HCT116 (cell line): ENCODE results near the gene FTSJ3. TPM values are rescaled to one million over a fixed set of nuclear protein-coding genes. Genes with fewer than 3 reads are reported as not detected.

Experiments used
- ATAC-seq: fragments of 200-7000 bp; cut with Tn5 transposase; 2 replicates; pipeline ENCODE4 v1.9.1; 2020; ENCODE audit warnings: mild to moderate bottlenecking, moderate library complexity
- BruUV-seq: library from RNA; stranded (reverse); fragments of 400-500 nt; replicated peaks from 2 replicates; lab custom pipeline; 2021; lab: Mats Ljungman, UMichigan
- CTCF ChIA-PET: fragments of 300-600 bp; sonication (Branson Sonifier 250); formaldehyde crosslinking; loops from one replicate; lab custom pipeline; 2021; ENCODE audit warnings: antibody characterized with exemption; lab: Charles Lee
- POLR2A ChIA-PET: fragments of 300-600, 350-600 bp; sonication (Branson Sonifier 250); formaldehyde crosslinking; loops from one replicate; lab custom pipeline; 2021; ENCODE audit warnings: antibody characterized with exemption; lab: Charles Lee
- RAD21 ChIA-PET, 2 experiments: fragments of 300-600 bp; sonication (Branson Sonifier 250); formaldehyde crosslinking; loops; one replicate each; lab custom pipeline; 2023; ENCODE audit warnings: low total read pairs in 2 of 2; ENCODE audit not compliant: uncharacterized antibody in 2 of 2, unreplicated experiment in 2 of 2, low non-redundant PET in 1 of 2; lab: Charles Lee
- DNase-seq: peaks from one replicate; pipeline ENCODE4 v3.0.0-alpha.2; 2010; ENCODE audit warnings: low read depth, low spot score
- H2AFZ ChIP-seq: fragments of 200-600 bp; shearing (Covaris generic), sonication (generic); 2 replicates; pipeline ENCODE4 v1.6.1; 2017; ENCODE audit warnings: low read depth, mixed run types, mixed read lengths, antibody characterized with exemption, low read length; ENCODE audit not compliant: poor library complexity, severe bottlenecking
- H3K27ac ChIP-seq: 2 replicates; pipeline ENCODE4 v1.5.1; 2012; ENCODE audit warnings: low read depth, low read length
- H3K27me3 ChIP-seq: fragments of 200-600 bp; sonication (generic); 2 replicates; pipeline ENCODE4 v1.6.1; 2016; ENCODE audit warnings: mixed run types, low read length, mixed read lengths; ENCODE audit not compliant: insufficient read depth
- H3K36me3 ChIP-seq, 2 experiments: fragments of 200-500 bp in 1 of 2; fragments of 200-600 bp in 1 of 2; sonication (Bioruptor generic) in 1 of 2; sonication (generic) in 1 of 2; 2 replicates each; pipeline versions ENCODE4 v1.5.1 to v1.6.1; 2014 to 2016; ENCODE audit warnings: low read length in 2 of 2, inconsistent platforms in 1 of 2, mixed read lengths in 1 of 2, mixed run types in 1 of 2; ENCODE audit not compliant: insufficient read depth in 2 of 2, control insufficient read depth in 1 of 2
- H3K4me1 ChIP-seq, 2 experiments: fragments of 200-600 bp in 1 of 2; sonication (generic) in 1 of 2; 2 replicates each; pipeline versions ENCODE4 v1.5.1 to v1.6.1; 2012 to 2017; ENCODE audit warnings: low read length in 2 of 2, inconsistent platforms in 1 of 2, mild to moderate bottlenecking in 1 of 2, mixed read lengths in 1 of 2, mixed run types in 1 of 2, moderate library complexity in 1 of 2; ENCODE audit not compliant: insufficient read depth in 2 of 2, control insufficient read depth in 1 of 2
- H3K4me2 ChIP-seq: fragments of 200-600 bp; sonication (generic); 2 replicates; pipeline ENCODE4 v1.6.1; 2017; ENCODE audit warnings: mixed run types, low read length, mixed read lengths
- H3K4me3 ChIP-seq, 2 experiments: fragments of 200-600 bp in 1 of 2; sonication (generic) in 1 of 2; replicated peaks in 1 of 2; 2 replicates each; pipeline ENCODE4 v1.5.1; 2011 to 2016; ENCODE audit warnings: low read length in 2 of 2, control low read depth in 1 of 2, low read depth in 1 of 2, mild to moderate bottlenecking in 1 of 2, mixed read lengths in 1 of 2, mixed run types in 1 of 2
- H3K79me2 ChIP-seq: fragments of 200-600 bp; sonication (generic); 2 replicates; pipeline ENCODE4 v1.6.1; 2017; ENCODE audit warnings: mild to moderate bottlenecking, mixed run types, low read length, moderate library complexity, mixed read lengths; ENCODE audit not compliant: insufficient read depth
- H3K9ac ChIP-seq: fragments of 200-600 bp; sonication (generic); 2 replicates; pipeline ENCODE4 v1.6.1; 2016; ENCODE audit warnings: low read length, mixed read lengths
- H3K9me2 ChIP-seq: fragments of 200-600 bp; sonication (generic), shearing (Covaris generic); 2 replicates; pipeline ENCODE4 v1.6.1; 2017; ENCODE audit warnings: mixed run types, mild to moderate bottlenecking, moderate library complexity; ENCODE audit not compliant: insufficient read depth
- H3K9me3 ChIP-seq, 2 experiments: fragments of 200-500 bp in 1 of 2; fragments of 200-600 bp in 1 of 2; sonication (Bioruptor generic) in 1 of 2; sonication (generic) in 1 of 2; 2 replicates each; pipeline ENCODE4 v1.6.1; 2014 to 2017; ENCODE audit warnings: low read length in 2 of 2, mixed read lengths in 2 of 2, inconsistent platforms in 1 of 2, low read depth in 1 of 2, mild to moderate bottlenecking in 1 of 2, mixed run types in 1 of 2, moderate library complexity in 1 of 2; ENCODE audit not compliant: control insufficient read depth in 1 of 2, insufficient read depth in 1 of 2
- H4K20me1 ChIP-seq: fragments of 200-600 bp; sonication (generic), shearing (Covaris generic); 2 replicates; pipeline ENCODE4 v1.6.1; 2017; ENCODE audit warnings: mixed run types, mild to moderate bottlenecking, moderate library complexity; ENCODE audit not compliant: insufficient read depth
- CBX3 ChIP-seq: IDR thresholded peaks from 2 replicates; pipeline ENCODE4 v1.6.1; 2012; ENCODE audit warnings: low read depth
- CEBPB ChIP-seq: IDR thresholded peaks from 2 replicates; pipeline ENCODE4 v1.6.1; 2012; ENCODE audit warnings: low read depth
- EGR1 ChIP-seq: IDR thresholded peaks from 2 replicates; pipeline ENCODE4 v1.6.1; 2012; ENCODE audit warnings: low read depth
- ELF1 ChIP-seq: IDR thresholded peaks from 2 replicates; pipeline ENCODE4 v1.6.1; 2012; ENCODE audit warnings: low read depth, borderline replicate concordance
- EZH2 ChIP-seq: fragments of 200-600 bp; sonication (generic); IDR thresholded peaks from 2 replicates; pipeline ENCODE4 v1.6.1; 2017; ENCODE audit warnings: antibody characterized with exemption, mixed run types
- EZH2phosphoT487 ChIP-seq: fragments of 200-600 bp; IDR thresholded peaks from 2 replicates; pipeline ENCODE4 v1.6.1; 2018; ENCODE audit warnings: antibody characterized with exemption, borderline replicate concordance
- FOSL1 ChIP-seq: IDR thresholded peaks from 2 replicates; pipeline ENCODE4 v1.6.1; 2012; ENCODE audit warnings: low read depth
- JUND ChIP-seq: IDR thresholded peaks from 2 replicates; pipeline ENCODE4 v1.6.1; 2012
- POLR2A ChIP-seq: IDR thresholded peaks from 2 replicates; pipeline ENCODE4 v1.7.0; 2011; ENCODE audit warnings: borderline replicate concordance; ENCODE audit not compliant: insufficient read depth, insufficient read length; ENCODE audit errors: extremely low read depth
- POLR2AphosphoS5 ChIP-seq: IDR thresholded peaks from 2 replicates; pipeline ENCODE4 v1.6.1; 2011; ENCODE audit warnings: mild to moderate bottlenecking, low read depth, low read length, moderate library complexity
- REST ChIP-seq: IDR thresholded peaks from 2 replicates; pipeline ENCODE4 v1.6.1; 2012; ENCODE audit warnings: low read depth
- SIN3A ChIP-seq: IDR thresholded peaks from 2 replicates; pipeline ENCODE4 v1.6.1; 2012; ENCODE audit warnings: low read depth
- SRF ChIP-seq: IDR thresholded peaks from 2 replicates; pipeline ENCODE4 v1.6.1; 2012; ENCODE audit warnings: low read depth
- YY1 ChIP-seq: IDR thresholded peaks from 2 replicates; pipeline ENCODE4 v1.6.1; 2011; ENCODE audit warnings: low read length, low read depth, moderate library complexity, mild to moderate bottlenecking; ENCODE audit not compliant: insufficient replicate concordance; ENCODE audit errors: extremely low read depth
- ZBTB33 ChIP-seq: IDR thresholded peaks from 2 replicates; pipeline ENCODE4 v1.6.1; 2011; ENCODE audit warnings: mild to moderate bottlenecking, low read length, moderate library complexity; ENCODE audit not compliant: insufficient replicate concordance; ENCODE audit errors: extremely low read depth
- ZFX ChIP-seq: fragments of 450-650 bp; IDR thresholded peaks from 2 replicates; pipeline ENCODE4 v1.6.1; 2017
- ZNF274 ChIP-seq: fragments of 200-500 bp; sonication (Bioruptor generic); IDR thresholded peaks from 2 replicates; pipeline ENCODE4 v1.6.1; 2014; ENCODE audit warnings: mild to moderate bottlenecking, low read depth, low read length, inconsistent platforms
- intact Hi-C: fragments of 100-400 bp; cut with micrococcal nuclease; formaldehyde crosslinking; loops from 2 replicates; pipeline ENCODE4 v1.10.0; 2022
- total RNA-seq: library from RNA; stranded (reverse); gene quantifications from one replicate; pipeline ENCODE4 v1.2.1, GENCODE V29; 2021; ENCODE audit not compliant: unreplicated experiment

FTSJ3 gene
- total RNA-seq, 1 experiment from 2014 or later = 70.9 TPM

GRCh38 chr17:63828936-63829335 is 1.5 kb upstream of the FTSJ3 start:
- no peaks in the 10 kb centered on the region for H3K9me2 ChIP-seq
- peak overlapping the region; percentile 84 for H3K4me2 ChIP-seq
- ChIA-PET CTCF (no interaction called here), POLR2A (interaction anchor here (1.4 to 4.3 kb wide), 3 partner anchors 10 to 55 kb away, joined by 6 to 16 read pairs (median 7); partner anchors contain the start of genes CCDC47 and DDX42), RAD21 (no interaction called here)
- no peak for TF ChIP-seq EGR1
- no peak for TF ChIP-seq POLR2A
- TF ChIP-seq EZH2 = no peak
- TF ChIP-seq ZNF274 = no peak
- TF ChIP-seq EZH2phosphoT487 = no peak
- no peak for TF ChIP-seq JUND
- no peak for TF ChIP-seq CEBPB
- TF ChIP-seq ZBTB33 = no peak
- no peak for TF ChIP-seq POLR2AphosphoS5
- no peak for TF ChIP-seq SIN3A
- TF ChIP-seq YY1 = no peak
- TF ChIP-seq CBX3 = no peak
- TF ChIP-seq ZFX = no peak
- TF ChIP-seq REST = no peak
- no peak for TF ChIP-seq ELF1
- no peak for TF ChIP-seq FOSL1
- no peak for TF ChIP-seq SRF
- DNase-seq (no peak), ATAC-seq (no peak)
- peak overlapping the region in 1 of 2 experiments; percentile 85; a peak in 2 of 4 replicates for H3K4me3 ChIP-seq
- no peaks in the 10 kb centered on the region for H4K20me1 ChIP-seq
- no peaks in the 10 kb centered on the region for H3K9me3 ChIP-seq
- no peak overlapping the region for H2AFZ ChIP-seq
- intact Hi-C loops = loop anchor here (5.0 kb wide), 1 partner anchor 132 kb away; no protein-coding TSS in a partner anchor
- H3K27me3 ChIP-seq = no peaks in the 10 kb centered on the region
- peak overlapping the region; percentile 88 for H3K9ac ChIP-seq
- no TSS peak for BruUV-seq
- peaks cover 8 to 16% of the 10 kb centered on the region in 2 experiments for H3K4me1 ChIP-seq
- no peak overlapping the region for H3K27ac ChIP-seq
- peaks cover 81% of the 10 kb centered on the region for H3K79me2 ChIP-seq
- H3K36me3 ChIP-seq = peaks cover 66 to 75% of the 10 kb centered on the region in 2 experiments
